DND-41 (cell line): Measurements from ENCODE around the gene DEXI.

Experiments used
- EZH2 ChIP-seq: IDR thresholded peaks from 3 replicates; pipeline ENCODE4 v1.6.1; 2012; ENCODE audit warnings: borderline replicate concordance, low read depth, mild to moderate bottlenecking, moderate library complexity, low read length, inconsistent platforms; ENCODE audit not compliant: severe bottlenecking
- TF ChIP-seq, protein P1 (sequence below): IDR thresholded peaks from 2 replicates; pipeline ENCODE4 v1.5.1; 2012; ENCODE audit warnings: borderline replicate concordance, low read length, moderate library complexity, mild to moderate bottlenecking; ENCODE audit not compliant: poor library complexity, severe bottlenecking; ENCODE audit errors: extremely low read depth

- TF ChIP-seq, protein P1, sequence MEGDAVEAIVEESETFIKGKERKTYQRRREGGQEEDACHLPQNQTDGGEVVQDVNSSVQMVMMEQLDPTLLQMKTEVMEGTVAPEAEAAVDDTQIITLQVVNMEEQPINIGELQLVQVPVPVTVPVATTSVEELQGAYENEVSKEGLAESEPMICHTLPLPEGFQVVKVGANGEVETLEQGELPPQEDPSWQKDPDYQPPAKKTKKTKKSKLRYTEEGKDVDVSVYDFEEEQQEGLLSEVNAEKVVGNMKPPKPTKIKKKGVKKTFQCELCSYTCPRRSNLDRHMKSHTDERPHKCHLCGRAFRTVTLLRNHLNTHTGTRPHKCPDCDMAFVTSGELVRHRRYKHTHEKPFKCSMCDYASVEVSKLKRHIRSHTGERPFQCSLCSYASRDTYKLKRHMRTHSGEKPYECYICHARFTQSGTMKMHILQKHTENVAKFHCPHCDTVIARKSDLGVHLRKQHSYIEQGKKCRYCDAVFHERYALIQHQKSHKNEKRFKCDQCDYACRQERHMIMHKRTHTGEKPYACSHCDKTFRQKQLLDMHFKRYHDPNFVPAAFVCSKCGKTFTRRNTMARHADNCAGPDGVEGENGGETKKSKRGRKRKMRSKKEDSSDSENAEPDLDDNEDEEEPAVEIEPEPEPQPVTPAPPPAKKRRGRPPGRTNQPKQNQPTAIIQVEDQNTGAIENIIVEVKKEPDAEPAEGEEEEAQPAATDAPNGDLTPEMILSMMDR: no peak
- no peak for TF ChIP-seq EZH2
Measured at GRCh38 chr16:10945065-10945787, 3.0 kb upstream of the DEXI start.
